ENCODE data around the gene TMEM52. TPM values are rescaled to one million over a fixed set of nuclear protein-coding genes. Genes with fewer than 3 reads are reported as not detected.

Gene TMEM52
- total and polyA plus RNA-seq, 2 of the 13 experiments (the other 11 are each of a cell fraction or from before 2014, with no cell fraction given), result 13.2 to 18.7 TPM

- TF ChIP-seq ZNF18 (CRISPR knock-in tag; IDR thresholded peaks at IDR 0.05; ENCODE audit: insufficient replicate concordance), result peak; percentile 37
- TF ChIP-seq MBD4 (IDR thresholded peaks at IDR 0.05; ENCODE audit: borderline replicate concordance, low read length), result no peak
- TF ChIP-seq NFE2L2 (IDR thresholded peaks at IDR 0.05; ENCODE audit: low read length), result no peak
- TF ChIP-seq ZBTB37 (CRISPR knock-in tag; IDR thresholded peaks at IDR 0.05), result 0 out of 2 replicates have a peak, but pooled peaks have one; percentile 17
- no peak for TF ChIP-seq ZNF572 (CRISPR knock-in tag; IDR thresholded peaks at IDR 0.05)
- TF ChIP-seq ATF7 (IDR thresholded peaks at IDR 0.05), result no peak
- TF ChIP-seq ATF7 (CRISPR knock-in tag; IDR thresholded peaks at IDR 0.05), result peak; percentile 3; the same call in 1 of the 2 replicates
- peak; percentile 48 for TF ChIP-seq ZNF563 (CRISPR knock-in tag; IDR thresholded peaks at IDR 0.05)
- TF ChIP-seq ARNT (IDR thresholded peaks at IDR 0.05), result no peak
- no peak for TF ChIP-seq AKNA (CRISPR knock-in tag; IDR thresholded peaks at IDR 0.05; ENCODE audit: borderline replicate concordance)
- TF ChIP-seq CHD2 (IDR thresholded peaks at IDR 0.05; ENCODE audit: low read depth, low read length), result no peak
- TF ChIP-seq KDM2A (CRISPR knock-in tag; IDR thresholded peaks at IDR 0.05; ENCODE audit: borderline replicate concordance, low read depth), result peak; percentile 88
- no peak for TF ChIP-seq ZNF713 (CRISPR knock-in tag; IDR thresholded peaks at IDR 0.05)
- no peak for TF ChIP-seq RAD21 (CRISPR knock-in tag; IDR thresholded peaks at IDR 0.05)
- peak; percentile 96; the same call in 1 of the 2 replicates for TF ChIP-seq ZNF747 (CRISPR knock-in tag; IDR thresholded peaks at IDR 0.05; ENCODE audit: borderline replicate concordance)
- no peak for TF ChIP-seq CERS6 (CRISPR knock-in tag; IDR thresholded peaks at IDR 0.05)
- TF ChIP-seq POGK (CRISPR knock-in tag; conservative IDR thresholded peaks at IDR 0.05), result peak; percentile 91
- TF ChIP-seq NFE2L1 (CRISPR knock-in tag; IDR thresholded peaks at IDR 0.05; ENCODE audit: borderline replicate concordance), result no peak
Observed at GRCh38 chr1:1942753-1943656, 23.9 kb upstream of the TMEM52 start (continued).
